GM19193 (cell line): Measurements from ENCODE around the gene NOS1AP.

Source experiments
- POLR2A ChIP-seq: IDR thresholded peaks from 4 replicates; pipeline ENCODE4 v1.6.1; 2011; ENCODE audit not compliant: insufficient read depth, insufficient read length; ENCODE audit errors: extremely low read depth

NOS1AP gene

DNA sequence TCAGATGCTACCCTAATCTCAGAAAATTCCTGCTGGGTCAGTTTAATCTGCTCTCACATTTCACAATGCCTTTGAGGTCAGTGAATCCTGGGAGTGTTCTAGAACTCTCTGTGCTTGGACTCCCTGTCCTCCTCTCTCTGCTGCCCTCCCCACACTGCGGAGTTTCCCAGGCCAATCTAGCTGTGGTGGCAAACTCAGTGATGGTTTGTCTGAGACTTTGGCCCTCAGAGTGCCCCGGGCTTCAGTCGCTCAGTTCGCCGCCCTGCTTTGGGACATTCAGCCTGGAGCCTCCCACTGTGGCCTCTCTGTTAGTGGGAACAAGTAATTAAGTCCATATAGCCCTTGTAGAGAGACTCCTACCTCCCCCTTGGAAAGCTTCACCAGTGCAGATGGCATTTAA lies 319.1 kb downstream of the NOS1AP start:
- TF ChIP-seq POLR2A: no peak

DNA sequence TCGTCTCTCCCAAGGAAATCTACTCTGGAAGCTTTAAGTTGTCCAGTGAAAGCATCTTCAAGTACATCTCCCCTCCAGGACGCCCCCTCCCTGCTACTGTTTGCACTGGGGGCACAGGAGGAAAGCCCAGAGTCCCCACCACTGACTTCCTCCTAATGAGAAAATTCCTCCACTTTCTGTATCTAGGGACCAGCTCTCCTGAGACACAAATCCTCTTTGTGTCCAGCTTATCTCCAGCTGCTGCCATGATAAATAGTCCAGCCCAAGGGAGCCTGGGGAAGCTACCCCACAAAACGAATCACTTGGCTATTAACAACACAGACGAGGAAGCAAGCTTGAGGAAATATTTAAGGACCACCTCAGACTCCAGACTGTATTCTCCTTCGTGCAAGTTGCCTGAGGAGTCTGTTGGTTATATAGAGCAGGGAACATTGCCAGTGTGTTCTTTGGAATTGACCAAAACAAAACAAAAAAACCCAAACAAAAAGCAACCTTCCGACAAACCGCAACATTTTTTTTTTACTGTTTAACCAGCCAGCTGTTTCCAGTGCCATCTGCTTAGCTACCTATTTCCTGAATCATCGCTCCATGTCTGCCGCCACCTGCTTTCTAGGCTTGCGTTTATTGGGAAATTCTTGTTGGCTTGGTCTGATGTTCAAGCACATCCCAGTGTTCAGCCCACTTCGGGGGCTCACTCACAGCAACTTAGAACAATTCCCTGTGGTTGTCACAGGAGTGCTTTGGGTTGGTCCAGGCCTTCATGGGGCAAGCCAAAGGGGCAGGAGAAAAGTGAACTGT lies 319.7 kb downstream of the NOS1AP start:
- TF ChIP-seq POLR2A: no peak

- TF ChIP-seq POLR2A: no peak
Measured at GRCh38 chr1:162389971-162390370, 320.5 kb downstream of the NOS1AP start.

- TF ChIP-seq POLR2A: no peak
Measured at GRCh38 chr1:162390396-162391185, 321.1 kb downstream of the NOS1AP start.

DNA sequence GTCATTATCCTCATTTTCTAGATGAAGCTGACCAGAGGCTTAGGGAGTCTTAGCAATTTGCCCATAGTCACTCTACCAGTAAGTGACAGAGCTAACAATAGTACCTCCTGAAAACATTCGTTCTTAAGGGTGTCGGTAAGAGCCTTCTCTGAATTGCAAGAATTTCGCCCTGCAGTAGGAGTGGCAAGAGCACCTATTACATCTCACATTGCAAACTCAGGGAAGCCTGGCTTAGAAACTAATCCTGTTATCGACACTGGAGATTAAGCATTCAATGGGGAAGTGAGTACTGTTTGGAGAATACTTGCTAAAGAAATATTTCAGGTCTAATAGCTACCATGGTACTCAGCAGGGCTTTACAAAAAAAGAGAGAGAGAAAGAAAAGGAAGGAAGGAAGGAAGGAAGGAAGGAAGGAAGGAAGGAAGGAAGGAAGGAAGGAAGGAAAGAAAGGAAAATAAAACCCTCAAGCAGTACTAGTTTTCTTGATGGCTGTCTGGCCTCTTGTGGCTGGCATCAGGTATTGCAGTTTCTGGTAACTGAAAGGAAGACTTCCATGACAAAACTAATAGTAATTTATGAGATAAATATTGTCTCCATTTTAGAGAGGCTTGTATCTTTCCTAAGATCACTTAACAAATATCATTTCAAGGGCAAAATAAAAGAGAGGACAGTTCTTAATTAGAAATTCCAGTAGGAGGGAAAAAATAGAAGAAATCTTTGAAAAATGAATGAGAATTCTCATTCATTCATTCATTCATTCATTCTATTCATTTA lies 322.5 kb downstream of the NOS1AP start:
- no peak for TF ChIP-seq POLR2A

GRCh38 chr1:162396201-162396906 lies 326.9 kb downstream of the NOS1AP start:
- TF ChIP-seq POLR2A: no peak

DNA sequence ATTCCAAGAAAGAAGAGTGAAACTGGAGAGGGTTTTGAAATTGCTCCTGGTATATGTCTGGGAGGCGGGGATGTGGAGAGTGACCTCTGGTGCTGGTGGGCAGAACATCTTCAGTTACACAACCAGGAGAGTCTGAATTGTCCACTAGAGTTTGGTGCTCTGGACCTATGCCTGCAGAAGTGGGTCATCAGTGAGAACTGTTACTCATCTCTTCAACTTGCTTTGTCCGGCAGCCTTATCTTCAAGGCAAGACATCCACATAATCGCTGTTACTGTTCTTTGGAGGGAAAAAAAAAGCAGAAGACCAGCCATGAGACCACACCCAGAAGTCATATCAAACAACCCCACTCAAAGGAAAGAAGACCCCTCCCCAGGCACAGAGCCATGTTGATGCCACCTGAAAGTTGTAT lies 327.6 kb downstream of the NOS1AP start:
- TF ChIP-seq POLR2A: no peak

DNA sequence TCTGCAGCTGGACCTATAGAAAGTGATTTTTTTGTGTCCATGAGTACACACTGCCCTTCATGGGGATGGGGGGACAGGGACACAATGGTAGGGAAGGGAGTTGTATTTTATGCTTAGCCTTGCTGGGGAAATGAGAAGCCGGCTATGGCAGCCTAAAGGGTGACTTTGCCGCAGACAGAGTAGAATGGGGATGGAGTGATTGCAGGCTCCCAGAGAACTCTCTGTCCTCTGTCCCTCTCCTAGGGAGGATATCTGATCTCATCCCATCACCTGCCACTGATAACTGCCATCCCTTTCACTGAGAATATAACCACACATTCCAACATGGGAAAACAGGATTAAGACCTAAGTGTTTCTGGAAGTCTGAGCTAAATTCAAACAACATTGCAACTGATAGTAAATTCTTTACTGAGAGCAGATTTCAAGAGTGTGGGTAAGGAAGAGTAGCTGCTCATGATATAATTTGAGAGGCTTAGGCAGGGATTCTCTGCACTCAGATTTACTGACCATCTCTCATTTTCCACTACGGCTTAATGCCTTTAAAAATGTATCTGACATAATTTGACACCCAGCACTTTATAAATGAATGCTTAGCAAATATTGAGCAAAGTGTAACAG lies 328.6 kb downstream of the NOS1AP start:
- no peak for TF ChIP-seq POLR2A

GRCh38 chr1:162398999-162399580 lies 329.6 kb downstream of the NOS1AP start:
- no peak for TF ChIP-seq POLR2A

GRCh38 chr1:162400790-162401355 lies 331.4 kb downstream of the NOS1AP start:
- TF ChIP-seq POLR2A: no peak

DNA sequence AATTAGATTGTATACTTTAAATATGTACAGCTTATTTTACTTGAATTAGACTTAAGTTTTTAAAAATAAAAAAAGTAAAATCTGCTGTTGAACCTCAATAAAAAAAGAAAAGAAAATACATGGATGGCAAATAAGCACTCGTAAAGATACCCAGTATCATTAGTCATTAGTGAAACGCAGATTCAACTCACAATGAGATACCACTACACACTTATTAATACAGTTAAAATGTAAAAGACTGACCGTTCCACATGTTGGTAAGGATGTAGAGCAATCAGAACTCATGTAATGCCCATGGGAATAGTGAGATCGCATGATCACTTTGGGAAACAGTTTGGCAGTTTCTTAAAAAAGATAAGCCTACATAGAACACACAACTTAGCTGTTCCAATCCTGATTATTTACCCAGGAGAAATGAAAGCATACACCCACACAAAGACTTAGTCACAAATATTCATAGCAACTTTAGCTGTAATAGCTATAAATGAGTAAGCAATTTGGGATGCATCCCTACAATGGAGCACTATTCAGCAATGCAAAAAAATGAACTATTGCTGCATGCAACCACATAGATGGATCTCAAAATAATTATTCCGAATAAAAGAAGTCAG lies 335.2 kb downstream of the NOS1AP start:
- no peak for TF ChIP-seq POLR2A

GRCh38 chr1:162405800-162406199 lies 336.3 kb downstream of the NOS1AP start:
- TF ChIP-seq POLR2A: no peak

DNA sequence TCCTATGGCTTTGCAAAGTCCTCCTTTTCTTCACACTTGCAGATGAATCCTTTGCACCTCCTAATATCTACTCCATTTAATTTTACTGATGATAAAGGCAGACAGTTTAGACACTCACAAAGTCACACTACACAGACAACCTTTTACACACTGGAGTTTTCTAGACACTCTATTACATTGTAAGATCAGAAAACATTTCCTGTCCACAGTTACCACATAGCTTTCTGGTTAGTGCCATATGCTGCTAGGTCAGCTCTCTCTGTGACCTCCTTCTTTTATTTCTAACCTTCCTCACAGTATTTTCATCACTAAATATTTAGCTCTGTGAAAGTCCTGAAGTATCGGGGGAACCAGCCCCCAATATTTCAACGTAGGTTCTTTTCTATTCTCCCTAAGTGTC lies 337.3 kb downstream of the NOS1AP start:
- no peak for TF ChIP-seq POLR2A
